Posterior vena cava (tissue), 2 donors: Measurements from ENCODE around the gene APOB. TPM values are rescaled to one million over a fixed set of nuclear protein-coding genes. Genes with fewer than 3 reads are reported as not detected.

ENCODE experiments used
- DNase-seq: peaks from one replicate; pipeline ENCODE4 v3.0.0-alpha.2; 2020; ENCODE audit warnings: low spot score
- intact Hi-C, 2 donors: fragments of 100-400 bp; cut with DNase I; formaldehyde crosslinking; loops; one replicate each; pipeline versions ENCODE4 v1.14.1 to v1.14.2; 2022 to 2023
- total RNA-seq, 2 donors: library from RNA; stranded (reverse); fragmentation: NEBNext Ultra II Directional; extraction: Animal tissue kit (Norgen Biotek cat#: 25700); gene quantifications; one replicate each; pipeline ENCODE4 v1.2.1, GENCODE V29; 2021
- donor health status: DM: yes; HTN: yes; CAD: no.
- donor health status: DM: yes; HTN: yes; CAD: no.

Gene APOB
- total RNA-seq, 2 donors from 2014 or later = 1.6 to 1.9 TPM

- intact Hi-C loops = no loop called here
- DNase-seq = no peak
Measured at GRCh38 chr2:21008014-21008789, 35.7 kb downstream of the APOB start.

GRCh38 chr2:21007129-21008013 lies 36.5 kb downstream of the APOB start:
- no peak for DNase-seq

GRCh38 chr2:21006423-21007128 lies 37.3 kb downstream of the APOB start:
- intact Hi-C loops = no loop called here
- no peak for DNase-seq

More at GRCh38 chr2:21007129-21008013, 36.5 kb downstream of the APOB start:
- intact Hi-C loops = no loop called here

GRCh38 chr2:21005700-21006422 lies 38.0 kb downstream of the APOB start:
- intact Hi-C loops = no loop called here
- no peak for DNase-seq

GRCh38 chr2:21005111-21005699 lies 38.7 kb downstream of the APOB start:
- no peak for DNase-seq
- intact Hi-C loops = no loop called here

- intact Hi-C loops = no loop called here
Measured at GRCh38 chr2:21004181-21004572, 39.7 kb downstream of the APOB start.

GRCh38 chr2:21003572-21004180 lies 40.2 kb downstream of the APOB start:
- no peak for DNase-seq
- intact Hi-C loops = no loop called here

More at GRCh38 chr2:21004181-21004572, 39.7 kb downstream of the APOB start:
- DNase-seq = no peak

- intact Hi-C loops = no loop called here
- DNase-seq = no peak
Measured at GRCh38 chr2:21002814-21003192, 41.1 kb downstream of the APOB start.

- intact Hi-C loops = no loop called here
- DNase-seq = no peak
Measured at GRCh38 chr2:21001988-21002813, 41.7 kb downstream of the APOB start.

GRCh38 chr2:21001225-21001946 lies 42.5 kb downstream of the APOB start:
- intact Hi-C loops = no loop called here
- DNase-seq = no peak

- intact Hi-C loops = no loop called here
- no peak for DNase-seq
Measured at GRCh38 chr2:20999906-21000645, 43.8 kb downstream of the APOB start.

GRCh38 chr2:20998972-20999905 lies 44.6 kb downstream of the APOB start:
- no peak for DNase-seq
- intact Hi-C loops = no loop called here

- no peak for DNase-seq
- intact Hi-C loops = no loop called here
Measured at GRCh38 chr2:20997953-20998722, 45.7 kb downstream of the APOB start.

GRCh38 chr2:20994130-20994529 lies 49.7 kb downstream of the APOB start:
- no peak for DNase-seq
- intact Hi-C loops = no loop called here
